22Rv1 (cell line): ENCODE data around the gene BCL2L2.
A peak's percentile ranks its signal among the peaks of the same experiment; 100 is the strongest.

Source experiments
- H3K27ac ChIP-seq: fragments of 450-650 bp; 2 replicates; pipeline ENCODE4 v1.5.1; 2017
- ZFX ChIP-seq: fragments of 450-650 bp; IDR thresholded peaks from 2 replicates; pipeline ENCODE4 v1.6.1; 2017; ENCODE audit warnings: antibody characterized with exemption, borderline replicate concordance
- TF ChIP-seq, protein P1 (sequence below): fragments of 450-650 bp; IDR thresholded peaks from 2 replicates; pipeline ENCODE4 v1.5.1; 2017; ENCODE audit warnings: mild to moderate bottlenecking

The BCL2L2 gene

DNA sequence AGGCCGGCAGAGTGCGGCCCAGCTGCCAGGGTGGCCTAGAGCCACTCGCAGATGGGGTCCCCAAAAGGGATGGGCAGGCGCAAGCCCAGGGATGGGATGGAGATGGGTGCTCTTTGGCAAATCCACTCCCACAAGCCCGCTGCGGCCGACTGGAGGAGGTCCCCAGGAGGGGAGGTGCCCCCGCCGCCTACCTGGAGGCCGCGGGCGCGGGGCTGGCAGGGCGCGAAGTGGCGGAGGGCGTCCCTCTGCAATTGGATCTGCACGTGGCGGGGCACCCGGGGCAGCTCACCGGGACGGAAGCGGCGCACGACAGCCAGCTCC is 4.7 kb upstream of the BCL2L2 start:
- TF ChIP-seq, protein P1, sequence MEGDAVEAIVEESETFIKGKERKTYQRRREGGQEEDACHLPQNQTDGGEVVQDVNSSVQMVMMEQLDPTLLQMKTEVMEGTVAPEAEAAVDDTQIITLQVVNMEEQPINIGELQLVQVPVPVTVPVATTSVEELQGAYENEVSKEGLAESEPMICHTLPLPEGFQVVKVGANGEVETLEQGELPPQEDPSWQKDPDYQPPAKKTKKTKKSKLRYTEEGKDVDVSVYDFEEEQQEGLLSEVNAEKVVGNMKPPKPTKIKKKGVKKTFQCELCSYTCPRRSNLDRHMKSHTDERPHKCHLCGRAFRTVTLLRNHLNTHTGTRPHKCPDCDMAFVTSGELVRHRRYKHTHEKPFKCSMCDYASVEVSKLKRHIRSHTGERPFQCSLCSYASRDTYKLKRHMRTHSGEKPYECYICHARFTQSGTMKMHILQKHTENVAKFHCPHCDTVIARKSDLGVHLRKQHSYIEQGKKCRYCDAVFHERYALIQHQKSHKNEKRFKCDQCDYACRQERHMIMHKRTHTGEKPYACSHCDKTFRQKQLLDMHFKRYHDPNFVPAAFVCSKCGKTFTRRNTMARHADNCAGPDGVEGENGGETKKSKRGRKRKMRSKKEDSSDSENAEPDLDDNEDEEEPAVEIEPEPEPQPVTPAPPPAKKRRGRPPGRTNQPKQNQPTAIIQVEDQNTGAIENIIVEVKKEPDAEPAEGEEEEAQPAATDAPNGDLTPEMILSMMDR = no peak
- no peak for TF ChIP-seq ZFX
- peak overlapping the region; percentile 96 for H3K27ac ChIP-seq

GRCh38 chr14:23302290-23303225 is 4.1 kb upstream of the BCL2L2 start, which contains the start of gene PPP1R3E:
PPP1R3E (minus strand) TSS chr14:23302859; CDS start chr14:23302576, 283 bp downstream.
- no peak for TF ChIP-seq ZFX
- TF ChIP-seq, protein P1 = no peak
- peak within 1 kb of the TSS; percentile 96 for H3K27ac ChIP-seq

DNA sequence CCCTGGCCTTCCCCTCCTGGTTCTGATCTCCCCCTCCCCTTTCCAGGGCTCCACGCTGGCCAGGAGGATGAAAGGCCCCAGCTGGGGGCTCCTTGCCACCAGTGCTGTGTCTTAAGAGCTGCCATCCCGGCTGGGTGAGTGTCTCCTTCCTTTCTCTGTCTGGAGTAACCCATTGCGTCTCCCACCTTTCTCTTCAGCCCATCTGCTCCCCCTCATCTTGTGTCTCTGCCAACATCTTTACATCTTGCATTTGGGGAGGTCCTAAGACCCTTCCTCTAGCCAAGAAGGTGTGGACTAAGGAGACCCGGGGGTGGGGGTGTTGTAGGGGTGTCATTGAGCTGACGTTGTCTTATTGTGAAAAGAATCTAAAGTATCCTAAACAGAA is 505 bp downstream of the BCL2L2 start:
- TF ChIP-seq, protein P1 = no peak
- TF ChIP-seq ZFX = no peak
- peak overlapping the region; percentile 94 for H3K27ac ChIP-seq

GRCh38 chr14:23307687-23308644 is 1.3 kb downstream of the BCL2L2 start:
- peak overlapping the region; percentile 94 for H3K27ac ChIP-seq
- TF ChIP-seq, protein P1 = no peak
- TF ChIP-seq ZFX = no peak

GRCh38 chr14:23308721-23309445 is 2.2 kb downstream of the BCL2L2 start:
- H3K27ac ChIP-seq = no peak overlapping the region
- no peak for TF ChIP-seq ZFX
- TF ChIP-seq, protein P1 = no peak

- H3K27ac ChIP-seq = no peak overlapping the region
- no peak for TF ChIP-seq ZFX
- TF ChIP-seq, protein P1 = no peak
Observed at GRCh38 chr14:23310546-23310945, 3.9 kb downstream of the BCL2L2 start.
